ENCODE data around the gene SLC29A4.

DNA sequence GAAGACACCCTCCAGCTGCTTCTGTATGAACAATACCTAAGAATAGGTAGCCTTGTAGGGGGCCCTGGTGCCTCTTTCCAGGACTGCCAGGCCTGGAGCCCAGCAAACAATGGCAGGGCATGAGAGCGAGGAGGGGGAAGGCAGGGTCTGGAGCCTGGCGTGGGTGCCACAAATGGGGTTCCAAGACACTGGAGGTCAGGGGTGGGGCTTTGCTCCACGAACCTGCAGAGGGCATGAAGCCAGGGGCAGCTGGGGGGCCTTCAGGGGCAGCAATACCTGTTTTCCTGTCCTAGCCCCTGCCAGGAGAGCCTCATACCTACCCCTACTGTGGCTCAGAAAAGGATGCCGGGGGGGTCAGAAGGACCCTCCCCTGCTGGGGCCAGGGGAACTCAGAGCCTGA, 61.6 kb downstream of the SLC29A4 start:
- no peak for TF ChIP-seq RBM22 (optimal IDR thresholded peaks at IDR 0.05; ENCODE audit: low read length)
- TF ChIP-seq, protein P1, sequence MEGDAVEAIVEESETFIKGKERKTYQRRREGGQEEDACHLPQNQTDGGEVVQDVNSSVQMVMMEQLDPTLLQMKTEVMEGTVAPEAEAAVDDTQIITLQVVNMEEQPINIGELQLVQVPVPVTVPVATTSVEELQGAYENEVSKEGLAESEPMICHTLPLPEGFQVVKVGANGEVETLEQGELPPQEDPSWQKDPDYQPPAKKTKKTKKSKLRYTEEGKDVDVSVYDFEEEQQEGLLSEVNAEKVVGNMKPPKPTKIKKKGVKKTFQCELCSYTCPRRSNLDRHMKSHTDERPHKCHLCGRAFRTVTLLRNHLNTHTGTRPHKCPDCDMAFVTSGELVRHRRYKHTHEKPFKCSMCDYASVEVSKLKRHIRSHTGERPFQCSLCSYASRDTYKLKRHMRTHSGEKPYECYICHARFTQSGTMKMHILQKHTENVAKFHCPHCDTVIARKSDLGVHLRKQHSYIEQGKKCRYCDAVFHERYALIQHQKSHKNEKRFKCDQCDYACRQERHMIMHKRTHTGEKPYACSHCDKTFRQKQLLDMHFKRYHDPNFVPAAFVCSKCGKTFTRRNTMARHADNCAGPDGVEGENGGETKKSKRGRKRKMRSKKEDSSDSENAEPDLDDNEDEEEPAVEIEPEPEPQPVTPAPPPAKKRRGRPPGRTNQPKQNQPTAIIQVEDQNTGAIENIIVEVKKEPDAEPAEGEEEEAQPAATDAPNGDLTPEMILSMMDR (CRISPR knock-in tag; IDR thresholded peaks at IDR 0.05) = no peak
- no peak; a peak in 1 of 4 replicates for TF ChIP-seq POLR2A (IDR thresholded peaks at IDR 0.05; ENCODE audit: insufficient read depth in 1 of 2, low read depth in 2 of 2, low read length in 2 of 2)
- TF ChIP-seq TCF7L2 (IDR thresholded peaks at IDR 0.05; ENCODE audit: low read depth, low read length) = no peak
- TF ChIP-seq ZNF552 (CRISPR knock-in tag; IDR thresholded peaks at IDR 0.05; ENCODE audit: borderline replicate concordance) = no peak
- TF ChIP-seq ELF4 (CRISPR knock-in tag; IDR thresholded peaks at IDR 0.05; ENCODE audit: borderline replicate concordance) = no peak
